A549 (cell line): Measurements from ENCODE around the gene MINDY2. TPM values are rescaled to one million over a fixed set of nuclear protein-coding genes. Genes with fewer than 3 reads are reported as not detected.
A peak's percentile ranks its signal among the peaks of the same experiment; 100 is the strongest.

Source experiments
- ATAC-seq, 2 experiments: fragments of 200-7000 bp in 1 of 2; fragments of >200 bp in 1 of 2; cut with Nextera tagmentation in 1 of 2; cut with Tn5 transposase in 1 of 2; 3 replicates each; pipeline versions ENCODE4 v1.8.0 to v1.9.1; 2018 to 2020; ENCODE audit warnings: mild to moderate bottlenecking in 1 of 2, moderate library complexity in 1 of 2
- CTCF ChIA-PET: fragments of 300-600 bp; sonication (Branson Sonifier 250); formaldehyde crosslinking; extraction: SDS; loops from one replicate; lab custom pipeline; 2021; ENCODE audit warnings: antibody characterized with exemption, inconsistent platforms; lab: Yijun Ruan, JAX
- POLR2A ChIA-PET: fragments of 350-600 bp; formaldehyde crosslinking; extraction: SDS; loops from one replicate; lab custom pipeline; 2021; ENCODE audit warnings: antibody characterized with exemption, inconsistent platforms; lab: Yijun Ruan, JAX
- DNase-seq, 2 experiments: peaks; one replicate each; pipeline versions ENCODE4 v3.0.0 to v3.0.0-alpha.2; 2011 to 2016; ENCODE audit warnings: low read depth in 1 of 2, low spot score in 1 of 2
- FAIRE-seq: peaks from 2 replicates; lab custom pipeline; 2011; peaks lifted over from hg19 to GRCh38; lab: Jason Lieb, UNC
- H3K27ac ChIP-seq, 2 experiments: fragments of >200 bp; sonication (Bioruptor Twin); formaldehyde crosslinking; 3 replicates each; pipeline ENCODE4 v1.5.1; 2016 to 2017
- H3K4me1 ChIP-seq: fragments of >200 bp; sonication (Bioruptor Twin); formaldehyde crosslinking; 3 replicates; pipeline ENCODE4 v1.6.1; 2016
- H3K4me2 ChIP-seq: fragments of >200 bp; sonication (Bioruptor Twin); formaldehyde crosslinking; 3 replicates; pipeline ENCODE4 v1.6.1; 2016
- H3K4me3 ChIP-seq: fragments of >200 bp; sonication (Bioruptor Twin); formaldehyde crosslinking; 3 replicates; pipeline ENCODE4 v1.5.1; 2016
- H3K9me3 ChIP-seq: fragments of >200 bp; sonication (Bioruptor Twin); formaldehyde crosslinking; 3 replicates; pipeline ENCODE4 v1.6.1; 2016
- CBX8 ChIP-seq: fragments of 200-600 bp; sonication (generic); IDR thresholded peaks from 2 replicates; pipeline ENCODE4 v1.6.1; 2016
- CEBPB ChIP-seq, 2 experiments: fragments of >200 bp in 1 of 2; sonication (Bioruptor Twin) in 1 of 2; formaldehyde crosslinking in 1 of 2; IDR thresholded peaks; 2 replicates each; pipeline ENCODE4 v1.6.1; 2012 to 2016
- CHD2 ChIP-seq: fragments of 150-350 bp; IDR thresholded peaks from 2 replicates; pipeline ENCODE4 v1.6.1; 2014; ENCODE audit warnings: low read length; ENCODE audit not compliant: partially characterized antibody
- EHF ChIP-seq: fragments of 250-450 bp; sonication (Bioruptor Pico); IDR thresholded peaks from 2 replicates; pipeline ENCODE4 v1.5.0; 2020; ENCODE audit warnings: mild to moderate bottlenecking
- ESRRA ChIP-seq: fragments of 150-350 bp; IDR thresholded peaks from 2 replicates; pipeline ENCODE4 v1.6.1; 2014; ENCODE audit warnings: mild to moderate bottlenecking, low read length, borderline replicate concordance
- FOSL2 ChIP-seq, 2 experiments: fragments of 450-650 bp in 1 of 2; fragments of >200 bp in 1 of 2; sonication (Bioruptor Twin) in 1 of 2; formaldehyde crosslinking; IDR thresholded peaks; 2 replicates each; pipeline versions ENCODE4 v1.5.0 to v1.6.1; 2016 to 2020; ENCODE audit warnings: mild to moderate bottlenecking in 1 of 2, moderate library complexity in 1 of 2
- HOXA7 ChIP-seq: fragments of 250-450 bp; sonication (Bioruptor Pico); IDR thresholded peaks from 2 replicates; pipeline ENCODE4 v1.5.0; 2020; ENCODE audit warnings: mild to moderate bottlenecking, moderate library complexity
- JUN ChIP-seq, 2 experiments: fragments of >200 bp; sonication (Bioruptor Twin); formaldehyde crosslinking; IDR thresholded peaks; 2 replicates in 1 of 2; 3 replicates in 1 of 2; pipeline ENCODE4 v1.6.1; 2016 to 2017
- JUNB ChIP-seq: fragments of >200 bp; sonication (Bioruptor Twin); formaldehyde crosslinking; IDR thresholded peaks from 2 replicates; pipeline ENCODE4 v1.6.1; 2016
- KDM5A ChIP-seq: fragments of 200-600 bp; sonication (generic); IDR thresholded peaks from 2 replicates; pipeline ENCODE4 v1.6.1; 2016; ENCODE audit warnings: antibody characterized with exemption, mild to moderate bottlenecking
- MYC ChIP-seq: IDR thresholded peaks from 2 replicates; pipeline ENCODE4 v1.6.1; 2012; ENCODE audit warnings: mild to moderate bottlenecking, inconsistent platforms, low read length, improper control_type of control experiment, borderline replicate concordance
- NPAS2 ChIP-seq: fragments of 250-450 bp; sonication (Bioruptor Pico); IDR thresholded peaks from 2 replicates; pipeline ENCODE4 v1.8.0; 2022; ENCODE audit warnings: mild to moderate bottlenecking, moderate library complexity, borderline replicate concordance
- RFX5 ChIP-seq: fragments of 450-650 bp; IDR thresholded peaks from 2 replicates; pipeline ENCODE4 v1.7.1; 2014; ENCODE audit warnings: antibody characterized with exemption, mild to moderate bottlenecking, moderate library complexity
- SMC3 ChIP-seq: fragments of >200 bp; sonication (Bioruptor Twin); formaldehyde crosslinking; IDR thresholded peaks from 3 replicates; pipeline ENCODE4 v1.6.1; 2018; ENCODE audit warnings: inconsistent platforms
- TFCP2L1 ChIP-seq: fragments of 250-450 bp; sonication (Bioruptor Pico); IDR thresholded peaks from 2 replicates; pipeline ENCODE4 v1.5.0; 2021; ENCODE audit warnings: mild to moderate bottlenecking
- TP53 ChIP-seq: fragments of 250-450 bp; sonication (Bioruptor Pico); IDR thresholded peaks from 2 replicates; pipeline ENCODE4 v1.5.0; 2021; ENCODE audit warnings: mild to moderate bottlenecking, moderate library complexity
- WGBS: methylation state at CpG from one replicate; pipeline ENCODE4 v1.1.6; 2017; ENCODE audit errors: missing lambda C conversion rate; 5-methylcytosine and 5-hydroxymethylcytosine counted together
- polyA plus RNA-seq, 4 experiments: library from polyadenylated mRNA; depleted of rRNA in 3 of 4; stranded (reverse); fragments of >200 nt; fragmentation: RNase III in 1 of 4; extraction: RNeasy Plus Mini Kit Qiagen cat#74134 plus additional on column Dnase treatment in 1 of 4; gene quantifications; 2 replicates in 3 of 4; 3 replicates in 1 of 4; pipeline ENCODE4 v1.2.3, GENCODE V29; 2011 to 2017
- TF ChIP-seq, protein P1 (sequence below): fragments of >200 bp; sonication (Bioruptor Twin); formaldehyde crosslinking; IDR thresholded peaks from 3 replicates; pipeline ENCODE4 v1.6.1; 2016
- TF ChIP-seq, protein P2 (sequence below): fragments of 250-450 bp; sonication (Bioruptor Pico); IDR thresholded peaks from 2 replicates; pipeline ENCODE4 v1.5.0; 2021; ENCODE audit warnings: mild to moderate bottlenecking, moderate library complexity, borderline replicate concordance
- TF ChIP-seq, protein P3 (sequence below): fragments of 200-600 bp; sonication (generic); IDR thresholded peaks from 2 replicates; pipeline ENCODE4 v1.6.1; 2016; ENCODE audit warnings: antibody characterized with exemption, mild to moderate bottlenecking, moderate library complexity
- TF ChIP-seq, protein P4 (sequence below): IDR thresholded peaks from 2 replicates; pipeline ENCODE4 v1.6.1; 2012

The MINDY2 gene
- polyA plus RNA-seq, 2 of the 4 experiments (the other 2 are of a cell fraction): 4.7 to 7.0 TPM

DNA sequence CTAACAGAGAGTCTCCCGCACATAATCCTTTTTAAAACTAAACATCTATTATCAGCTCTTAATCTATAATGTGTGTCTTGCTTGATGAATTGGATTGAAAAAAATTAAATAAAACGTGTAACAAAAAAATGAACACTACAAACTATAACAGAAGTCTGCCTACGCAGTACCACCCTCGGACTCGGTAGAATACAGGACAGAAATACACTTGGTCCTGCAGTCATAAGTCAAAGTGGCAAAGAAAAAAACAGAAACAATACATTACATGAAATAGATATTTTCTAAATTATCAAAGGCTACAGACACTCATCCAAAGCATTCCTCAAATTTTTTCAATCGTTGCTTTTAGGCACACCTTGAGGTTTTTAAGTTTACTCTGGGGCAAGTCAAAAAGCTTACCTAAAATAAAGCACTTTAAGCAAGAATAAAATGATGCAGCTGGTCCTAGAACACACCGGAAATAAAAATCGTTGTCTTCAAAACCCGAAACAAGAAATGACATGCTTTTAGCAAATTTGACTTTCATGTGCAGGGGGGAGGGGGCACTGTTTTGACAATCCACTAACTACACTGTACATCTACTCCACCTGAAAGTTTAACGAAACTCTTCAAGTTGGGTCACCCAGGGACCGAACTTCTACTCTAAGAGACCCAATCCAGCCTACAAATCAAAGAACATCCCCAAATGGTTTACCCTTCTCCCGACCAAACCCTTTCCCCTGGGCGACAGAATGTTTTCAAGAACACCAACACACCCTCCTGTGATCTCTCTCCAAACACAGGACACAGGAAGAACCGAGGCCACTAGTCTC is 22.9 kb upstream of the MINDY2 start:
- ChIA-PET POLR2A (interaction anchor here (1.1 to 2.6 kb wide), 2 partner anchors 22 to 201 kb away, joined by 5 to 98 read pairs; partner anchors contain the start of gene MINDY2), CTCF (interaction anchor here (0.6 to 2.1 kb wide), 2 partner anchors 22 to 400 kb away, joined by 4 to 8 read pairs; partner anchors contain the start of gene MINDY2)
- Histone ChIP-seq H3K4me2 (peak overlapping the region; percentile 79), H3K4me1 (peaks cover 27% of the 10 kb centered on the region), H3K9me3 (no peaks in the 10 kb centered on the region), H3K4me3 (peak overlapping the region; percentile 91), H3K27ac (peak overlapping the region; percentile 93 to 97)
- 18% methylated on average over 14 of the region's 14 CpGs for WGBS
- ATAC-seq (no peak), DNase-seq (peak in 1 of 2 experiments; percentile 49), FAIRE-seq (no peak)
- TF ChIP-seq, protein P1, sequence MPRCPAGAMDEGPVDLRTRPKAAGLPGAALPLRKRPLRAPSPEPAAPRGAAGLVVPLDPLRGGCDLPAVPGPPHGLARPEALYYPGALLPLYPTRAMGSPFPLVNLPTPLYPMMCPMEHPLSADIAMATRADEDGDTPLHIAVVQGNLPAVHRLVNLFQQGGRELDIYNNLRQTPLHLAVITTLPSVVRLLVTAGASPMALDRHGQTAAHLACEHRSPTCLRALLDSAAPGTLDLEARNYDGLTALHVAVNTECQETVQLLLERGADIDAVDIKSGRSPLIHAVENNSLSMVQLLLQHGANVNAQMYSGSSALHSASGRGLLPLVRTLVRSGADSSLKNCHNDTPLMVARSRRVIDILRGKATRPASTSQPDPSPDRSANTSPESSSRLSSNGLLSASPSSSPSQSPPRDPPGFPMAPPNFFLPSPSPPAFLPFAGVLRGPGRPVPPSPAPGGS: no peak
- TF ChIP-seq ESRRA (no peak), CEBPB (IDR thresholded peaks at IDR 0.05) (no peak), RFX5 (no peak), MYC (no peak), SMC3 (no peak), EHF (CRISPR knock-in tag) (no peak), TFCP2L1 (no peak), KDM5A (no peak), JUNB (no peak)
- TF ChIP-seq, protein P2, sequence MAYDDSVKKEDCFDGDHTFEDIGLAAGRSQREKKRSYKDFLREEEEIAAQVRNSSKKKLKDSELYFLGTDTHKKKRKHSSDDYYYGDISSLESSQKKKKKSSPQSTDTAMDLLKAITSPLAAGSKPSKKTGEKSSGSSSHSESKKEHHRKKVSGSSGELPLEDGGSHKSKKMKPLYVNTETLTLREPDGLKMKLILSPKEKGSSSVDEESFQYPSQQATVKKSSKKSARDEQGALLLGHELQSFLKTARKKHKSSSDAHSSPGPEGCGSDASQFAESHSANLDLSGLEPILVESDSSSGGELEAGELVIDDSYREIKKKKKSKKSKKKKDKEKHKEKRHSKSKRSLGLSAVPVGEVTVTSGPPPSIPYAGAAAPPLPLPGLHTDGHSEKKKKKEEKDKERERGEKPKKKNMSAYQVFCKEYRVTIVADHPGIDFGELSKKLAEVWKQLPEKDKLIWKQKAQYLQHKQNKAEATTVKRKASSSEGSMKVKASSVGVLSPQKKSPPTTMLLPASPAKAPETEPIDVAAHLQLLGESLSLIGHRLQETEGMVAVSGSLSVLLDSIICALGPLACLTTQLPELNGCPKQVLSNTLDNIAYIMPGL (CRISPR knock-in tag): no peak
- TF ChIP-seq, protein P3, sequence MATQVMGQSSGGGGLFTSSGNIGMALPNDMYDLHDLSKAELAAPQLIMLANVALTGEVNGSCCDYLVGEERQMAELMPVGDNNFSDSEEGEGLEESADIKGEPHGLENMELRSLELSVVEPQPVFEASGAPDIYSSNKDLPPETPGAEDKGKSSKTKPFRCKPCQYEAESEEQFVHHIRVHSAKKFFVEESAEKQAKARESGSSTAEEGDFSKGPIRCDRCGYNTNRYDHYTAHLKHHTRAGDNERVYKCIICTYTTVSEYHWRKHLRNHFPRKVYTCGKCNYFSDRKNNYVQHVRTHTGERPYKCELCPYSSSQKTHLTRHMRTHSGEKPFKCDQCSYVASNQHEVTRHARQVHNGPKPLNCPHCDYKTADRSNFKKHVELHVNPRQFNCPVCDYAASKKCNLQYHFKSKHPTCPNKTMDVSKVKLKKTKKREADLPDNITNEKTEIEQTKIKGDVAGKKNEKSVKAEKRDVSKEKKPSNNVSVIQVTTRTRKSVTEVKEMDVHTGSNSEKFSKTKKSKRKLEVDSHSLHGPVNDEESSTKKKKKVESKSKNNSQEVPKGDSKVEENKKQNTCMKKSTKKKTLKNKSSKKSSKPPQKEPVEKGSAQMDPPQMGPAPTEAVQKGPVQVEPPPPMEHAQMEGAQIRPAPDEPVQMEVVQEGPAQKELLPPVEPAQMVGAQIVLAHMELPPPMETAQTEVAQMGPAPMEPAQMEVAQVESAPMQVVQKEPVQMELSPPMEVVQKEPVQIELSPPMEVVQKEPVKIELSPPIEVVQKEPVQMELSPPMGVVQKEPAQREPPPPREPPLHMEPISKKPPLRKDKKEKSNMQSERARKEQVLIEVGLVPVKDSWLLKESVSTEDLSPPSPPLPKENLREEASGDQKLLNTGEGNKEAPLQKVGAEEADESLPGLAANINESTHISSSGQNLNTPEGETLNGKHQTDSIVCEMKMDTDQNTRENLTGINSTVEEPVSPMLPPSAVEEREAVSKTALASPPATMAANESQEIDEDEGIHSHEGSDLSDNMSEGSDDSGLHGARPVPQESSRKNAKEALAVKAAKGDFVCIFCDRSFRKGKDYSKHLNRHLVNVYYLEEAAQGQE: no peak

DNA sequence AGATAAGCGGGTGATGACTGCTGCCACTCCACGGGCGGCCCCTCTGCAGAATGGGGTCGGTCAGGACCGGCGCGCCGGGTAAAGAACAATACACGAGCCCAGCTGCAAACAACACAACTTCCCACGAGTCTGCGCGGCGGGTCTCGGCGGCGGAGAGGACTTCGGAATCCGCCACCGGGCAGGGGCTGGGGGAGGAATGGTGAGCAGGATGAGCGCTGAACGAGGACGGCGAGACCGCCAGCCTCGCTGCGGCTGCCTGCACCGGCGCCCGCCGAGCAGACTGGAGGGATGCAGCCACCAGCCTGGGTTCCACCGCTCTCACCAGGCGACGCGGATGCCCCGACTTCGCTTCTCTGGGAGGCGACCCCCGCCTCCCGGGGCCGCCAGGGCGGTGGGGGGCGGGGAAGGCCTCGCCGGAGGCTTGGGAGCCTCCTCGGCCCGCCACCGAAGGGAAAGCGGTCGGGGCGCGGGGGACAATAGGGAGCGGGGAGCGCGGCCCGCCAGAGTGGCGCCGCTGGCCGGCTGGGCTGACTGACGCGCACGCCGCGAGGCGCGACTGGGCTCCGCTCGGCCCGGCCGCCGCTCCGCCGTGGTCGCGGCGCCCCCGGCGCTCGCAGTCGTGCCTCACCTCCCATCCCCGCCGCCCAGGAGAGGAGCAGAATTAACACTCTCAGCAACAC is 22.1 kb upstream of the MINDY2 start:
- DNase-seq: peak; percentile 33 to 52
- Histone ChIP-seq H3K27ac (peak overlapping the region; percentile 93 to 97), H3K9me3 (no peaks in the 10 kb centered on the region), H3K4me1 (peaks cover 26% of the 10 kb centered on the region), H3K4me2 (peak overlapping the region; percentile 79), H3K4me3 (peak overlapping the region; percentile 91)
- CTCF ChIA-PET: interaction anchor here (1.1 to 2.6 kb wide), 4 partner anchors 11 to 521 kb away, joined by 6 to 21 read pairs (median 8); partner anchors contain the start of gene MINDY2
- peak; percentile 54 to 69 for ATAC-seq
- POLR2A ChIA-PET: interaction anchor here (0.6 to 2.6 kb wide), 14 partner anchors 10 to 519 kb away, joined by 3 to 98 read pairs (median 6); partner anchors contain the start of gene MINDY2
- no peak for FAIRE-seq
- 2% methylated on average over 50 of the region's 81 CpGs for WGBS
- TF ChIP-seq CHD2: no peak
- peak in 1 of 2 experiments; percentile 26; a peak in 2 of 5 replicates for TF ChIP-seq JUN (IDR thresholded peaks at IDR 0.05)
- peak; percentile 20; the same call in 1 of the 2 replicates for TF ChIP-seq RFX5
- TF ChIP-seq, protein P4, sequence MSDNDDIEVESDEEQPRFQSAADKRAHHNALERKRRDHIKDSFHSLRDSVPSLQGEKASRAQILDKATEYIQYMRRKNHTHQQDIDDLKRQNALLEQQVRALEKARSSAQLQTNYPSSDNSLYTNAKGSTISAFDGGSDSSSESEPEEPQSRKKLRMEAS: 0 out of 2 replicates have a peak, but pooled peaks have one; percentile 6
- TF ChIP-seq HOXA7 (CRISPR knock-in tag): no peak
- no peak for TF ChIP-seq FOSL2 (IDR thresholded peaks at IDR 0.05)
- 0 out of 2 replicates have a peak, but pooled peaks have one; percentile 20 for TF ChIP-seq FOSL2 (CRISPR knock-in tag; IDR thresholded peaks at IDR 0.05)
- no peak for TF ChIP-seq CBX8
- no peak for TF ChIP-seq TP53
- TF ChIP-seq NPAS2 (CRISPR knock-in tag): no peak
